ENCODE measurements around the gene VRK1.

The VRK1 gene

DNA sequence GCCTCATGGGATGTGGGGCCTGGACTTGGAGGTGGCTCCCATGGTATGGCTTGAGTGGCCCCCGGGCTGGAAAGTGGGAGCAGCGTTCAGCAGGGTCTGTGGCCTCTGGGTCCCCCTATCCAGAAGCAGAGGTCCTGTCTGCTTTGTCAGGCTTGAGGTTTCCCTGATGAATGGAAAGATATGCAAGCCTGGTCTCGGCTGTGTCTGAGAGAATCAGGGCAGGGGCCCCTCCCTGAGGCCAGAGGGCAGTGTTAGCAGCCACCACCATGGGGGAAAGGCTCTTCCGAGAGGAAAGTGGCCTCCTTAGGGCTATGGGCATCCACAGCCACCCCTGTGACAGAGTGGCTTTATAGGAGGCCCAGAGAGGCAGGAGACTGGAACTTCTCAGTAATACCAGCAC, 128.2 kb downstream of the VRK1 start:
- no peak for DNase-seq (ENCODE audit: low spot score)

DNA sequence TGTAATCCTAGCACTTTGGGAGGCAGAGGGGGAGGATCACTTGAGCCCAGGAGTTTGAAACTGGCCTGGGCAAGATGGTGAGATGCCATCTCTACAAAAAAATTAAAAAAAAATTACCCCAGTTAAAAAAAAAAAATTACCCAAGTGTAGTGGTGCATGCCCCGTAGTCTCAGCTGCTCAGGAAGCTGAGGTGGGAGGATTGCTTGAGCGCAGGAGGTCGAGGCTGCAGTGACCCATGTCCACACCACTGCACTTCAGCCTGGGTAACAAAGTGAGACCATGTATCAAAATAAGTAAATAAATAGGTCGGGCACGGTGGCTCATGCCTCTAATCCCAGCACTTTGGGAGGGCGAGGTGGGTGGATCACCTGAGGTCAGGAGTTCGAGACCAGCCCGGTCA, 128.8 kb downstream of the VRK1 start:
- no peak for DNase-seq (ENCODE audit: low spot score)

DNA sequence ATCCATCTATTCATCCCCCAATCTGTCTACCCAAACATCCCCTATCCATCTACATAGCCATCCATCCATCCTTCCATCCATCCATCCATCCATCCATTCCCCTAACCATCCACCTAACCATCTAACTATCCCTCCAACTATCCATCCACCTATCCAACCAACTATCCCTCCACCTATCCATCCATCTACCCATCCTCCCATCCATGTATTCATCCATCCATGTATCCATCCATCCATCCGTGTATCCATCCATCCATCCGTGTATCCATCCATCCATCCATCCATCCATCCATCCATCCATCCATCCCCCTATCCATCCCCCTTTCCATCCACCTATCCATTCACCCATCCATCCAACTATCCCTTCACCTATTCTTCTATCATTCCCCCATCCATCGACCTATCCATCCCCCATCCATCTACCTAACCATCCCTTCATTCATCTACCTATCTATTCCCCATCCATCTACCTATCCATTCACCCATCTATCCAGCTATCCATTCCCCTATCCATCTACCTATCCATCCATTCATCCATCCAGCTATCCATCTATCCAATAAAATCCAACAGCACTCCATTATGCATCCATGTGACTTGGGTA, 131.7 kb downstream of the VRK1 start:
- DNase-seq (ENCODE audit: low spot score): no peak

DNA sequence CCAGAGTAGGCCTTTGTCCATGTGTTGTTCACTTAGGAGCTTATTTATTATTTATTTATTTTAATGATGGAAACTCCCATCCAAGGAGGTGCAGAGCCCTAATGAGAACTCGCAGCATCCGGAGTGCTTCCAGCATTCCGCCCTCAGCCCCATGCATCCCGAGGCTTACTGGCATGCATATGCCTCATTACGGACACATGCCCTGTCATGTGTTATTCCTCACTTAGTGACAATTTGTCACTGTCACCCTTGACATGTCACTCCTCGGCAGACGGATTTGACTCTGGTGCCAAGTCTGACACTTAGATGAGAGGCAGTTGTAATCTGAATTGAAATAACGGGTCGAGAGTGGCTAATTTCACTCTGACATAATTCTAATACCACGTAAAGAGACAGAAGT, 132.8 kb downstream of the VRK1 start:
- no peak for DNase-seq (ENCODE audit: low spot score)

DNA sequence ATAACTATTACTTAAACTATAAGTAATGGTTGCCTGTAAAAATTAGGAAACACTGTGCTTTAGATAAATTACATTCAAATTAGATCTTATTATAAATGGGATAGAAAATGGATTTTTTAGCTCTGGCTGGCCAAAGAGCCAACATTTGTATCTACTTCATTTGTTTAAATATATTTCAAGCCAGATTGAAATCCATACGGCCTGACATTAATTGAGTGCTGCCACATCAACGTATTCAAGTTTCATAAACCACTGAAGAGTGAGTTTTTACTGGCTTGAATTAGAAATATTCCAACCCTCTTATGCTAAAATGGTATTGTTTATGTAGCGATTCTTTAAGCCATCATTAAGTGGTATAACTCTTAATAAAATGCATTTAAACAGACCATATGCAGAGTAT, 133.3 kb downstream of the VRK1 start:
- no peak for DNase-seq (ENCODE audit: low spot score)

All from COLO829 (cell line).